BE2C (cell line): ENCODE data around the gene VPS35L.

Experiments
- DNase-seq: peaks from one replicate; pipeline ENCODE4 v3.0.0-alpha.2; 2020
- H3K27me3 ChIP-seq: fragments of 250-450 bp; sonication (Bioruptor Pico); 2 replicates; pipeline ENCODE4 v1.5.1; 2020; ENCODE audit warnings: mild to moderate bottlenecking
- H3K36me3 ChIP-seq: fragments of 250-450 bp; sonication (Bioruptor Pico); 2 replicates; pipeline ENCODE4 v1.5.1; 2020; ENCODE audit warnings: mild to moderate bottlenecking
- H3K4me1 ChIP-seq: fragments of 250-450 bp; sonication (Bioruptor Pico); 2 replicates; pipeline ENCODE4 v1.5.1; 2020
- H3K4me3 ChIP-seq: 2 replicates; pipeline ENCODE4 v1.5.1; 2011; ENCODE audit warnings: low read depth, low read length
- H3K9me3 ChIP-seq: fragments of 250-450 bp; sonication (Bioruptor Pico); 2 replicates; pipeline ENCODE4 v1.5.1; 2020
- TF ChIP-seq, protein P1 (sequence below): IDR thresholded peaks from 2 replicates; pipeline ENCODE4 v1.5.1; 2012; ENCODE audit warnings: mild to moderate bottlenecking, low read depth, low read length

VPS35L gene

DNA sequence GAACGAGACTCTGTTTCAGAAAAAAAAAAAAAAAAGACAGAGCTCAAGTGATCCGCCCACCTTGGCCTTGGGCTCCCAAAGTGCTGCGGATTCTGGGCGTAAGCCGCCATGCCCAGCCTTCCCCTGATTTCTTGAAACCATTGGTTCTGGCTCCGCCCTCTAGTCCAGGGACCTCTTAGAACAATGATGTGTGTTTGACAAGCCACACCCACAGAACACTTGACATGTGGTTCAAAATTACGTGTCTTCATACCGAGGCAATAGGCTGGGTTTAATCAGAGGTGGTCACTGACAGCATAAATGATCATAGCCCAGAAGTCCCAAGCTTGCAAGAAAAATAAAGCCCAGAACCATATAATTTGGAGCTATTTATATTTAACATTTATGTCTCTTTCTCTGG lies 139.5 kb downstream of the VPS35L start:
- Histone ChIP-seq H3K36me3 (peaks cover 32% of the 10 kb centered on the region), H3K4me3 (no peak overlapping the region), H3K9me3 (no peaks in the 10 kb centered on the region), H3K4me1 (0 out of 2 replicates have a peak, but pooled peaks cover 4% of the 10 kb centered on the region), H3K27me3 (no peaks in the 10 kb centered on the region)
- DNase-seq, result no peak
- TF ChIP-seq, protein P1, sequence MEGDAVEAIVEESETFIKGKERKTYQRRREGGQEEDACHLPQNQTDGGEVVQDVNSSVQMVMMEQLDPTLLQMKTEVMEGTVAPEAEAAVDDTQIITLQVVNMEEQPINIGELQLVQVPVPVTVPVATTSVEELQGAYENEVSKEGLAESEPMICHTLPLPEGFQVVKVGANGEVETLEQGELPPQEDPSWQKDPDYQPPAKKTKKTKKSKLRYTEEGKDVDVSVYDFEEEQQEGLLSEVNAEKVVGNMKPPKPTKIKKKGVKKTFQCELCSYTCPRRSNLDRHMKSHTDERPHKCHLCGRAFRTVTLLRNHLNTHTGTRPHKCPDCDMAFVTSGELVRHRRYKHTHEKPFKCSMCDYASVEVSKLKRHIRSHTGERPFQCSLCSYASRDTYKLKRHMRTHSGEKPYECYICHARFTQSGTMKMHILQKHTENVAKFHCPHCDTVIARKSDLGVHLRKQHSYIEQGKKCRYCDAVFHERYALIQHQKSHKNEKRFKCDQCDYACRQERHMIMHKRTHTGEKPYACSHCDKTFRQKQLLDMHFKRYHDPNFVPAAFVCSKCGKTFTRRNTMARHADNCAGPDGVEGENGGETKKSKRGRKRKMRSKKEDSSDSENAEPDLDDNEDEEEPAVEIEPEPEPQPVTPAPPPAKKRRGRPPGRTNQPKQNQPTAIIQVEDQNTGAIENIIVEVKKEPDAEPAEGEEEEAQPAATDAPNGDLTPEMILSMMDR, result no peak

DNA sequence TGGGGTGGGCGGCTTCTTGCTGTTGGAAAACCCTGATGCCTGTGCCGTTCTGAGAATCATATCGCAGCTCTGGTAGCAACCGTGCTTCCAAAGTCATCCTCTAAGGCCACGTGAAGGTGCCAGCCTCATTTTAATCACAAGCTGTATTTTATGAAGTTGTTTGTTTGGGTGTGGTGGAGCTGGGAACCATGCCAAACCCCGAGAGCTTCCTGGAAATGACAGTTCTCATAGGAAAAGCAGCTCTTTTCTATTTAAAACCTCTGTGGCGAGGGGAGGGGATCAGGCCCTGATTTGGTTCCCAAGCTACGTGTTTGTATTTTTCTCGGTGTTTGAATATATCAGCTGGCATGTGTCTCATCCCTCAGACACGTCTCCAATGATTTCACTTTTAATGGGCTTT lies 140.8 kb downstream of the VPS35L start:
- no peaks in the 10 kb centered on the region for H3K9me3 ChIP-seq
- no peaks in the 10 kb centered on the region for H3K27me3 ChIP-seq
- H3K4me3 ChIP-seq, result no peak overlapping the region
- peaks cover 35% of the 10 kb centered on the region for H3K36me3 ChIP-seq
- DNase-seq, result no peak
- H3K4me1 ChIP-seq, result 0 out of 2 replicates have a peak, but pooled peaks cover 4% of the 10 kb centered on the region
- TF ChIP-seq, protein P1, result no peak

DNA sequence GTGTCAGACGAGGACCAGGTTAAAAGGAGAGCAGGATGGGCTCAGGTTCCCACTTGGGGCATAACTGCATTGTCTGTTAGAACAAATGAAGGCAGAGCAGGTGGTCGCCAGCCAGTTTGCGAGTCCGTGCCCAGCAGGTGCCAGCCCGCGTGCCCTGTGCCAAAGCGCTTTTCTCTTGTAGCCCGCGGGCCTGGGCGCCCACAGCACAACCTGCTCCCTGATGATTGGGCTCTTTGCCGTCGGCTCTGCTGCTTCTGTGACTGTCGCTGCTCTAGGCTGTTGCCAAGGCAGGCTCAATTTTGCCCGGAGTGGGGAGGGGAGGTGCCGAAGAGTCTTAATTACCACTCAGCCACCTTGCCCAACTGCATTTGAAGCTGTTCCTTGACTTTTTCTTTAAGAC lies 141.5 kb downstream of the VPS35L start:
- Histone ChIP-seq H3K4me1 (0 out of 2 replicates have a peak, but pooled peaks cover 4% of the 10 kb centered on the region), H3K36me3 (peaks cover 40% of the 10 kb centered on the region), H3K9me3 (no peaks in the 10 kb centered on the region), H3K27me3 (no peaks in the 10 kb centered on the region), H3K4me3 (no peak overlapping the region)
- TF ChIP-seq, protein P1, result no peak
- no peak for DNase-seq

DNA sequence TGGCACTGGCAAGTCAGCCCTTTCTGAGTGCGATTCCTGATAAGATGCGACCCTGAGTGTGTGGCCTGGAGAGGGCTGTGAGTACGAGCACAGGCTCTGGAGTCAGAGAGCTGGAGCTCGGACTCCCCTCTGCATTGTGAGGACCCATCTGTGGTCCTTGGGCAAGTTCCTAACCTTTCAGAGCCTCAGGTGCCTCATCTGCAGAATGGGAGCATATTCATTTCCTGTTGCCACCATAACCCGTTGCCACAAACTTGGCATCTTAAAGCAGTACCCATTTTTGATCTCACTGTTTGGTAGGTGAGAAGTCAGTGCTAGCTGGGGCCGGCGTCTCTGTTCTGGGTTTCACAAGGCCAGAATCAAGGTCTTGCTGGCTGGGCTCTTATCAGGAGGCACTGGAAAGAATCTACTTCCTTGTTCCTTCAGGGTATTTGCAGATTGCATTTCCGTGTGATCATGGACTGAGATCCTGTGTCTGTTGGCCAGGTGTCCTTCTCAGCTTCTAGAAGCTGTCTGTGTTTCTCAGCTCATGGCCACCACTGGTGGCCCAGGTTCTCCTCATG lies 142.3 kb downstream of the VPS35L start:
- Histone ChIP-seq H3K27me3 (no peaks in the 10 kb centered on the region), H3K4me3 (no peak overlapping the region), H3K9me3 (no peaks in the 10 kb centered on the region), H3K4me1 (0 out of 2 replicates have a peak, but pooled peaks cover 4% of the 10 kb centered on the region), H3K36me3 (peaks cover 41% of the 10 kb centered on the region)
- DNase-seq, result no peak
- TF ChIP-seq, protein P1, result no peak

DNA sequence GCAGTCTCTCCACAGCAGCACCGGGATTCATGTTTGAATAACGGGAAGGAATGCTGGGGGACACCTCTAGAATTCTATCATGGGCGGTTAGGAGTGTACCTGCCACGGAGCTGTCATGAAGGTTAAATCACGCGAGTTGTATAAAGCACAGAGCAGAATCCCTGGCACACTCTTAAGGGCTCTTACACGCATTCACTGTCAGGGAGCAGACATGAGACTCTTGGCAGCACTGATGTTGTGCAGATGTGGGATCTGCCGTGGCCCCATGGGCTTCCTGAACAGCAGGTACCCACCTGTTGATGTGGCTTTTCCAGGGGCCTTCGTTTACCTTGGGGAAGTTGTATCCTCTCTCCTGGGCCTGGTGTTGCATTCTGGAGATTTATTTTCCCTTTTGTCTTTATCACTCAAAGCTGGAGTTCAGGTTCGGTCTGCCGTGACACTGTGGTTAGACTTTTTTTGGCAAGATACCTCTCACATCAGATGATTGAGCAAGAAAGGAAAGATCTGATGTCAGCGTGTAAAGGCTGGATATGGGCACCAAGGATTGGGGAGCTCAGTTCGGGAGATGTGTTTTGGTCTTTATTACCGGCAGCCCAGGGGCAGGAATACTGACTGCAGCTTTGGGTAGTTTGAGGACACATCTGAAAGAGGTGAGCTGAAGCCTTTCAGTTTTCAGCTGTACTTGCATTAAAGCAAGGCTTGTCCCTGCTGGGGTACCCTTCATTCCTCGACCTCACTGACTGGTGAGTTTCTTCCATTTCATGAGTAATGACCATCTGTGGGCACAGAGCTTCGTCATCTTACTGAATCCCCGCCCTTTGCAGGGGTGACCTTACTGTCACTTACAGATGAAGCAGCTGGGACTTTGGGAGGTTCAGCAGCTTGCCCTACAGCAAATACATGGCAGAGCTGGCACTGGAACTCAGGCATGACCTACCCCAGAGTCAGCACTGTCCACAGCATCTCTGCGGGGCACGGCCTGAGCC lies 143.3 kb downstream of the VPS35L start:
- Histone ChIP-seq H3K27me3 (no peaks in the 10 kb centered on the region), H3K9me3 (no peaks in the 10 kb centered on the region), H3K36me3 (peaks cover 44% of the 10 kb centered on the region), H3K4me1 (0 out of 2 replicates have a peak, but pooled peaks cover 4% of the 10 kb centered on the region), H3K4me3 (no peak overlapping the region)
- TF ChIP-seq, protein P1, result no peak
- DNase-seq, result no peak

DNA sequence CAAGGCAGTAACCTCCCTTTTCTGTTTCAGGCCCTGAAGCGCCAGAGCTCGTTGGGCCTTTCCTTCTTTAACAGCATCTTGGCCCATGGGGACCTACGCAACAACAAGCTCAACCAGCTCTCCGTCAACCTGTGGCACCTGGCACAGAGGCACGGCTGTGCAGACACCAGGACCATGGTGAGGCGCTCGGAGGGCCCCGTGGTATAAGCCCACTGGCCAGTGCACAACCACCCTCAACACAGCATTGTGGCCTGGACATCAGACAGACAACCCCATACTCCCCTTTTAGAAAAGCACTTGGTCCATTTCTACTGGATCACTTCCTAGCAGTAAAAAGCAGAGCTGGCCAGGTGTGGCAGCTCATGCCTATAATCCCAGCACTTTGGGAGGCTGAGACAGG lies 144.0 kb downstream of the VPS35L start:
- Histone ChIP-seq H3K36me3 (peaks cover 51% of the 10 kb centered on the region), H3K4me3 (no peak overlapping the region), H3K9me3 (no peaks in the 10 kb centered on the region), H3K4me1 (0 out of 2 replicates have a peak, but pooled peaks cover 4% of the 10 kb centered on the region), H3K27me3 (no peaks in the 10 kb centered on the region)
- no peak for DNase-seq
- TF ChIP-seq, protein P1, result no peak
